IPS-18c (cell line): ENCODE results near the gene LACTBL1.

Source experiments
- H3K4me3 ChIP-seq: 2 replicates; pipeline ENCODE4 v1.7.0; 2013; ENCODE audit warnings: low read depth, mild to moderate bottlenecking, low read length, moderate library complexity; ENCODE audit not compliant: insufficient read depth
- H3K9me3 ChIP-seq: one replicate; pipeline ENCODE4 v1.6.1; 2013; ENCODE audit warnings: mild to moderate bottlenecking, low read length, moderate library complexity; ENCODE audit not compliant: control insufficient read depth, insufficient read depth

LACTBL1 gene

GRCh38 chr1:22920734-22921451 is 51.8 kb downstream of the LACTBL1 start:
- no peaks in the 10 kb centered on the region for H3K9me3 ChIP-seq
- H3K4me3 ChIP-seq, result no peak overlapping the region

- H3K9me3 ChIP-seq, result no peaks in the 10 kb centered on the region
- H3K4me3 ChIP-seq, result no peak overlapping the region
Measured at GRCh38 chr1:22920026-22920733, 52.5 kb downstream of the LACTBL1 start.

- Histone ChIP-seq H3K4me3 (no peak overlapping the region), H3K9me3 (no peaks in the 10 kb centered on the region)
Measured at GRCh38 chr1:22919341-22920025, 53.2 kb downstream of the LACTBL1 start.

GRCh38 chr1:22918644-22919043 is 54.0 kb downstream of the LACTBL1 start:
- no peak overlapping the region for H3K4me3 ChIP-seq
- H3K9me3 ChIP-seq, result no peaks in the 10 kb centered on the region

- no peak overlapping the region for H3K4me3 ChIP-seq
- no peaks in the 10 kb centered on the region for H3K9me3 ChIP-seq
Measured at GRCh38 chr1:22917989-22918388, 54.7 kb downstream of the LACTBL1 start.

- H3K4me3 ChIP-seq, result no peak overlapping the region
- H3K9me3 ChIP-seq, result no peaks in the 10 kb centered on the region
Measured at GRCh38 chr1:22916471-22916820, 56.2 kb downstream of the LACTBL1 start.

- no peaks in the 10 kb centered on the region for H3K9me3 ChIP-seq
- no peak overlapping the region for H3K4me3 ChIP-seq
Measured at GRCh38 chr1:22915816-22916470, 56.7 kb downstream of the LACTBL1 start.

GRCh38 chr1:22915231-22915630 is 57.4 kb downstream of the LACTBL1 start:
- no peaks in the 10 kb centered on the region for H3K9me3 ChIP-seq
- no peak overlapping the region for H3K4me3 ChIP-seq

GRCh38 chr1:22914633-22915217 is 57.9 kb downstream of the LACTBL1 start:
- Histone ChIP-seq H3K4me3 (no peak overlapping the region), H3K9me3 (no peaks in the 10 kb centered on the region)

- H3K9me3 ChIP-seq, result no peaks in the 10 kb centered on the region
- H3K4me3 ChIP-seq, result no peak overlapping the region
Measured at GRCh38 chr1:22914156-22914555, 58.5 kb downstream of the LACTBL1 start.

- no peak overlapping the region for H3K4me3 ChIP-seq
- no peaks in the 10 kb centered on the region for H3K9me3 ChIP-seq
Measured at GRCh38 chr1:22913421-22914141, 59.1 kb downstream of the LACTBL1 start.

- no peak overlapping the region for H3K4me3 ChIP-seq
- no peaks in the 10 kb centered on the region for H3K9me3 ChIP-seq
Measured at GRCh38 chr1:22912311-22912710, 60.4 kb downstream of the LACTBL1 start.

- no peaks in the 10 kb centered on the region for H3K9me3 ChIP-seq
Measured at GRCh38 chr1:22910986-22911651, 61.5 kb downstream of the LACTBL1 start.

GRCh38 chr1:22910286-22910685 is 62.4 kb downstream of the LACTBL1 start:
- H3K9me3 ChIP-seq, result no peaks in the 10 kb centered on the region
- no peak overlapping the region for H3K4me3 ChIP-seq

More at GRCh38 chr1:22910986-22911651, 61.5 kb downstream of the LACTBL1 start:
- no peak overlapping the region for H3K4me3 ChIP-seq

GRCh38 chr1:22908880-22909426 is 63.7 kb downstream of the LACTBL1 start:
- H3K9me3 ChIP-seq, result no peaks in the 10 kb centered on the region
- H3K4me3 ChIP-seq, result no peak overlapping the region

- no peaks in the 10 kb centered on the region for H3K9me3 ChIP-seq
Measured at GRCh38 chr1:22907528-22907927, 65.1 kb downstream of the LACTBL1 start.

More at GRCh38 chr1:22907528-22907927, 65.1 kb downstream of the LACTBL1 start:
- no peak overlapping the region for H3K4me3 ChIP-seq
